NCI-H2196 treated with DMSO at 0.1 percent for 48 hours (cell line): ENCODE data around the gene APOL3.
"Not testable (repeated sequence)": the region's sequence is repeated elsewhere in the genome, so short reads cannot be mapped to it uniquely, and the experiment has no call there.

ENCODE experiments used
- DNase-seq: peaks from one replicate; lab custom pipeline; 2025; ENCODE audit not compliant: unreplicated experiment; lab: John Stamatoyannopoulos, UW

Gene APOL3

DNA sequence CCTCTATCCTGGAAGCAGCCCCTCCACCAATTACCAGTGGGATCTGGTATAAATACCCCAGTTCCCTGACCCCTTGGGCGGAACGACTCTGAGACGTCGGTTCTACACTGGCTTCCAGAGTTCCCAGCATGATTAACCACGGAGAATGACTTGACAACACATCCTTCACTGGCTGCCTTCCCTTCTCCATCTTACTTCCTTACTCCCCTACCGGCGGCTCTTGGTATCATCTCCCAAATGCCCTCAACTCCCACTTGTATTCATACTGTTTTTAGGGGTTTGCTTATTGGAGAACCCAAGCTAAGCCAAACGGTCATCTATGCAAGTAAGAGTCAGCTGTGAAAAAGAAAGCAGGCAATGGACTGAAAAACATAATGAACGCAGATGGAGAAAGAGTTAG, 56.1 kb downstream of the APOL3 start:
- no peak for DNase-seq

DNA sequence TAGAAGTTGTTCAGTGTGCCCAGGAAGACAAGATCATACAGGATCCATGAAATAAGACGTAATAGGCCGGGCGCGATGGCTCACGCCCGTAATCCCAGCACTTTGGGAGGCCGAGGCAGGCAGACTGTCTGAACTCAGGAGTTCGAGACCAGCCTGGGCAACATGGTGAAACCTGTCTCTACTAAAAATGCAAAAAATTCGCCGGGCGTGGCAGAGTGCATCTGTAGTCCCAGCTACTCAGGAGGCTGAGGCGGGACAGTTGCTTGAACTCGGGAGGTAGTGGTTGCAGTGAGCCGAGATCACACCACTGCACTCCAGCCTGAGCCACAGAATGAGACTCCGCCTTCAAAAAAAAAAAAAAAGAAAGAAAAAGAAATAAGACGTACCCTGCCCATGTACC, 56.7 kb downstream of the APOL3 start:
- no peak for DNase-seq

DNA sequence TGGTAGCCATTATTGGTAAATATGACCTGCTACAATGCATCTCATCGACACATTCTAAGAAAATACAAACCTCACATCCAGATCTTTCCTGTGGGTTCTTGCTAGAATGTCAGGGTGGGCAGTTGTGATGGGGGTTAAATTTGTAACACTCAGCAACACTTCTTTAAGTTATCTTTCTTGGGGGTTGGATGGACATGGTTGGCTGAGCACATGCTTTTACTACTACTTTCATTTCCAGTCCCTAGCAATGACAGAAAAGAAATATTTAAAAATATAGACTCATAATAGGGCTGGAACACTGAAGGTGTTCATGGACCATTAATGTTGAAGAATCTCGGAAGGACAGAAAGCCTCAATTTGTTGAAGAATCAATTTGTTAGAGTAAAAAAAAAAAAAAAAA, 57.6 kb downstream of the APOL3 start:
- DNase-seq: no peak

DNA sequence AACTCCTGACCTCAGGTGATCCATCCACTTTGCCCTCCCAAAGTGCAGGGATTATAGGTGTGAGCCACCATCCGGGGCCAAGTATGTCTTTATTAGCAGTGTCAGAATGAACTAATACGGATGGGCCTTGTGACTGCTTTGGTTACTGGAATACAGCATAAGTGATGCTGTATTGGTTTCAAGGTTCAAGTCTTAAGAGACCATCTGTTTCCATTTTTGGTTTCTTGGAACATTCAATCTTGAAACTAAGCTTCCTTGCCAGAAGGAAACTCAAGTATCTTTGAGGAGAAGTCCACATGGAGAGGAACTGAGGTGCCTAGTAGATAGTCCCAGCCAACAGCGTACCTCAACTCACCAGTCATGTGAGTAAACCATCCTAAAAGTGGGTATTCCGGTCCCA, 58.8 kb downstream of the APOL3 start:
- no peak for DNase-seq

DNA sequence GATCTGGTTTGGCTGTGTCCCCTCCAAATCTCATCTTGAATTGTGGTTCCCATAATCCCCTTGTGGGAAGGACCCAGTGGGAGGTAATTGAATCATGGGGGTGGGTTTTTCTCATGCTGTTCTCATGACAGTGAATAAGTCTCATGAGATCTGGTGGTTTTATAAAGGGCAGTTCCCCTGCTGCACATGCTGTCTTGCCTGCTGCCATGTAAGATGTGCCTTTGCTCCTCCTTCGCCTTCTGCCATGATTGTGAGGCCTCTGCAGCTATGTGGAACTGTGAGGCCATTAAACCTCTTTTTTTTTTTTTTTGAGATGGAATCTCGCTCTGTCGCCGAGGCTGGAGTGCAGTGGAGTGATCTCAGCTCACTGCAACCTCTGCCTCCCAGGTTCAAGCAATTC, 59.6 kb downstream of the APOL3 start:
- DNase-seq: not testable (repeated sequence)

DNA sequence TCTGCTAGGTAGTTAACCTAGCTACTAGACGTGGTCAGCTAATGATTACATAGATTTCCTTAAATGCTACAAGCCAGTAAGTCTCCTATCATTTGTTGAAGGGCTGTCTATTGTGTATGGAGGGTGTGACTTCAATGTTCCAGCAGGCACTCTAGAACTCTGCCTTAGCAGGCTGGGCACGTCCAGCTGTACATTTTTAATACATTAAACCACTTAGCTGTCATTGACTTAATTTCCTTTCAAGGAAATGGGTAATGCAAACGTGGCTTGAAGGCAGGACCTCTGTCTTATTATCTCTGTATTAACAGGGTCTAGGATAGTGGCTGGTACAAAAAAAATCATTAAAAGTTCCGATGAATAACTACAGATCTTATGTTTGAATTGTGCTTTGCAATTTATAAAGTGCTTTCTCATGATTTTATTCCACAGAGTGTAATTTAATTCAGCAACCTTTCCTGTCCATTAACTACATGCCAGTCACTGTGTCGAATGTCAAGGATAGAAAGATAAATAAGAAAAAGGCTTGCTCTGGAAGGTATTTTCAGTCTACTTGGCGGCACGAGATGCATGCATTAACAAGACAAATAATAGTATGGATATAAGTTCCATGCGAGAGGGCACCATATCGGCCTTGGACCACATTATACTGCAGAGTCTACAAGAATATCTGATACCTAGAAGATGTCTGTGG, 60.3 kb downstream of the APOL3 start:
- no peak for DNase-seq

DNA sequence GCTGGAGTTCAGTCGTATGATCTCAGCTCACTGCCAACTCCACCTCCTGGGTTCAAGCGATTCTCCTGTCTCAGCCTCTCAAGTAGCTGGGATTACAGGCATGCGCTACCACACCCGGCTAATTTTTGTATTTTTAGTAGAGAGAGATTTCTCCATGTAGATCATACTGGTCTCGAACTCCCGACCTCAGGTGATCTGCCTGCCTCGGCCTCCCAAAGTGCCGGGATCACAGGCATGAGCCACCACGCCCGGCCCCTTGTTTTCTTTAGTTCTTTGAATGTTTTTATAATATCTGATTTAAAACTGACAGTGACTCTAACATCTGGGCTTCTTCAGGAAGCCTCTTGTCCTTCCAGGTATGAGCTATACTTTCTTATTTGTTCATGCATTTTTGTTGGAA, 61.0 kb downstream of the APOL3 start:
- not testable (repeated sequence) for DNase-seq

DNA sequence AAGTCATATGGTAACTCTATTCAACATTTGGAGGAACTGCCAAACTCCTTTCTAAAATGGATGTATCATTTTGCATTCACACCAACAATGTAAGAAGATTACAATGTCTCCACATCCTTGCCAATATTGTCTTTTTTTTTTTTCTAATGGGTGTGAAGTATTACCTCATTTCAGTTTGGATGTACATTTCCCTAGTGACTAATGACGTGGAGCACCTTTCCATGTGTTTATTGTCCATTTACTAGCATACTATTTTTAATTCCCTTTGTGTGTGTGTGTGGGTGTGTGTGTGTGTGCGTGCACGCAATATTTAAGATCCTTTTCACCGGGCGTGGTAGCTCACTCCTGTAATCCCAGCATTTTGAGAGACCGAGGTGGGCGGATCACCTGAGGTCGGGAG, 62.7 kb downstream of the APOL3 start:
- no peak for DNase-seq

DNA sequence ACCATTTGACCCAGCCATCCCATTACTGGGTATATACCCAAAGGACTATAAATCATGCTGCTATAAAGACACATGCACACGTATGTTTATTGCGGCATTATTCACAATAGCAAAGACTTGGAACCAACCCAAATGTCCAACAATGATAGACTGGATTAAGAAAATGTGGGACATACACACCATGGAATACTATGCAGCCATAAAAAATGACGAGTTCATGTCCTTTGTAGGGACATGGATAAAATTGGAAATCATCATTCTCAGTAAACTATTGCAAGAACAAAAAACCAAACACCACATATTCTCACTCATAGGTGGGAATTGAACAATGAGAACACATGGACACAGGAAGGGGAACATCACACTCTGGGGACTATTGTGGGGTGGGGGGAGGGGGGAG, 69.8 kb downstream of the APOL3 start:
- DNase-seq: not testable (repeated sequence)
